NB4 (cell line): ENCODE results near the gene GCLC.

ENCODE experiments used
- DNase-seq: peaks from one replicate; pipeline ENCODE4 v3.0.0; 2010; ENCODE audit warnings: low read depth
- H3K4me3 ChIP-seq: one replicate; pipeline ENCODE4 v1.5.1; 2011; ENCODE audit warnings: mild to moderate bottlenecking, low read depth, low read length, moderate library complexity
- MYC ChIP-seq: IDR thresholded peaks from 2 replicates; pipeline ENCODE4 v1.6.1; 2011; ENCODE audit warnings: low read depth, low read length
- POLR2A ChIP-seq: IDR thresholded peaks from 2 replicates; pipeline ENCODE4 v1.6.1; 2011; ENCODE audit warnings: mild to moderate bottlenecking; ENCODE audit not compliant: insufficient read length; ENCODE audit errors: extremely low read depth
- TF ChIP-seq, protein P1 (sequence below): IDR thresholded peaks from 2 replicates; pipeline ENCODE4 v1.6.1; 2011; ENCODE audit warnings: low read depth, low read length
- TF ChIP-seq, protein P2 (sequence below): IDR thresholded peaks from one replicate; pipeline ENCODE4 v1.5.1; 2012; ENCODE audit warnings: low read depth, low read length

GCLC gene

GRCh38 chr6:53587291-53587690, 42.4 kb upstream of the GCLC start:
- DNase-seq: no peak
- no peak overlapping the region for H3K4me3 ChIP-seq
- TF ChIP-seq MYC (no peak), POLR2A (no peak)
- TF ChIP-seq, protein P1, sequence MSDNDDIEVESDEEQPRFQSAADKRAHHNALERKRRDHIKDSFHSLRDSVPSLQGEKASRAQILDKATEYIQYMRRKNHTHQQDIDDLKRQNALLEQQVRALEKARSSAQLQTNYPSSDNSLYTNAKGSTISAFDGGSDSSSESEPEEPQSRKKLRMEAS: no peak
- TF ChIP-seq, protein P2, sequence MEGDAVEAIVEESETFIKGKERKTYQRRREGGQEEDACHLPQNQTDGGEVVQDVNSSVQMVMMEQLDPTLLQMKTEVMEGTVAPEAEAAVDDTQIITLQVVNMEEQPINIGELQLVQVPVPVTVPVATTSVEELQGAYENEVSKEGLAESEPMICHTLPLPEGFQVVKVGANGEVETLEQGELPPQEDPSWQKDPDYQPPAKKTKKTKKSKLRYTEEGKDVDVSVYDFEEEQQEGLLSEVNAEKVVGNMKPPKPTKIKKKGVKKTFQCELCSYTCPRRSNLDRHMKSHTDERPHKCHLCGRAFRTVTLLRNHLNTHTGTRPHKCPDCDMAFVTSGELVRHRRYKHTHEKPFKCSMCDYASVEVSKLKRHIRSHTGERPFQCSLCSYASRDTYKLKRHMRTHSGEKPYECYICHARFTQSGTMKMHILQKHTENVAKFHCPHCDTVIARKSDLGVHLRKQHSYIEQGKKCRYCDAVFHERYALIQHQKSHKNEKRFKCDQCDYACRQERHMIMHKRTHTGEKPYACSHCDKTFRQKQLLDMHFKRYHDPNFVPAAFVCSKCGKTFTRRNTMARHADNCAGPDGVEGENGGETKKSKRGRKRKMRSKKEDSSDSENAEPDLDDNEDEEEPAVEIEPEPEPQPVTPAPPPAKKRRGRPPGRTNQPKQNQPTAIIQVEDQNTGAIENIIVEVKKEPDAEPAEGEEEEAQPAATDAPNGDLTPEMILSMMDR: no peak

GRCh38 chr6:53585208-53585900, 40.5 kb upstream of the GCLC start:
- H3K4me3 ChIP-seq: no peak overlapping the region
- DNase-seq: no peak
- TF ChIP-seq, protein P2: no peak
- TF ChIP-seq, protein P1: no peak

GRCh38 chr6:53584726-53585125, 39.8 kb upstream of the GCLC start:
- no peak for DNase-seq
- TF ChIP-seq, protein P2: no peak
- TF ChIP-seq, protein P1: no peak
- TF ChIP-seq POLR2A: no peak
- TF ChIP-seq MYC: no peak
- no peak overlapping the region for H3K4me3 ChIP-seq

DNA sequence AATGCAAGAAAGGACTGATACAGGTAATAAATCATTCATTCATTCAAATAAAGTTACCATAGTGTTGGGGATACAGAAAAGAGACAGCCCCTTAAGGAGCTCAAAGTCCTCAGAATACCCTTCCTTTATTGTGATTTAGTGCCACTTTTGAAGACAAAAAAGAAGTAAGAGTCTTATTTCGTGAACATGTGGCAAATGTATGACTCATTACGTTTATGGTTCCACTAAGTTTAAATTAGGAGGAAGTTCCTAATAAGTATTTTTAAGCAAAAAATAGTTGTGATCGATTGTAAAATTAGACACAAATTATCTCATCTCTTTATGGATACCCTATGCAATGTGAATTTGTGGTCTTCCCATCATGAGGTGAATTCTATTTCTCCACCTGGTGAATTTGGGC, 38.5 kb upstream of the GCLC start:
- DNase-seq: no peak
- TF ChIP-seq POLR2A (no peak), MYC (no peak)
- TF ChIP-seq, protein P2: no peak
- TF ChIP-seq, protein P1: no peak
- no peak overlapping the region for H3K4me3 ChIP-seq

DNA sequence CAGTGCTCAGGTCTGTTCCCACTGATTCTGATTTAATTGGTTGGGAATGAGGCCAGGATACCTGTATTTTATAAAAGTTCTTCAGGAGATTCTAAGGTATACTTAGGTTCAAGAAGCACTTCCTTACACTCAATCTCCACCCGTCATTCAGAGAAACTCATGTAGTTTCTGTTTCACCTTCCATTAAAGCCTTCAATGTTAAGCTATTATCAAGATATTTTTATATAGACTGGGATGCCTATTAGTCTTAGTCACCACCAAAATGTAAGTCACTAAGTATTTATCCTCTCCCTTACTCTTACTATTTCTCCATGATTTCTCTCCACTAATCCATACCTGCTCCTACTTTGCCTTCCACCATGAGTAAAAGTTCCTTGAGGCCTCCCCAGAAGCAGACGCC, 38.1 kb upstream of the GCLC start:
- no peak for DNase-seq

More for the DNA sequence above, 38.1 kb upstream of the GCLC start:
- TF ChIP-seq, protein P2: no peak
- TF ChIP-seq POLR2A (no peak), MYC (no peak)
- TF ChIP-seq, protein P1: no peak
- no peak overlapping the region for H3K4me3 ChIP-seq
